ENCODE results near the gene LAMTOR2.

The LAMTOR2 gene

DNA sequence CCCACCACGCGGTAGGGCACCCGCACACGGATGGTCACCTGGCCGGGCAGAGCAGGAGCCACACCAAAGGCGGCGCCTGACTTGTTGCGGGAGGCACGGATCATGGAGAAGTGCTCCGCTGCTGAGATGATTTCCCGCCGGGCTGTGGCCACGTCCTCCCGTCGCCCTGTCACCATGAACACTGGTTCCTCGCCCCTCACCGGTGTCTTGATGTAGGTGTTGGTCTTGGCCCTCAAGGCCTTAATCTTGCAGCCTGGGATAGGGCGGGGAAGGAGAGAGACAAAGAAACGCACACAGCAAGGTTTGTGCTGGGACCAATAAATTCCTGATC is 22.8 kb downstream of the LAMTOR2 start:
- ChIA-PET CTCF (no interaction called here), POLR2A (ENCODE audit: low non-redundant PET) (no interaction called here)
- no peak for DNase-seq (ENCODE audit: low spot score)
- TF ChIP-seq, protein P1, sequence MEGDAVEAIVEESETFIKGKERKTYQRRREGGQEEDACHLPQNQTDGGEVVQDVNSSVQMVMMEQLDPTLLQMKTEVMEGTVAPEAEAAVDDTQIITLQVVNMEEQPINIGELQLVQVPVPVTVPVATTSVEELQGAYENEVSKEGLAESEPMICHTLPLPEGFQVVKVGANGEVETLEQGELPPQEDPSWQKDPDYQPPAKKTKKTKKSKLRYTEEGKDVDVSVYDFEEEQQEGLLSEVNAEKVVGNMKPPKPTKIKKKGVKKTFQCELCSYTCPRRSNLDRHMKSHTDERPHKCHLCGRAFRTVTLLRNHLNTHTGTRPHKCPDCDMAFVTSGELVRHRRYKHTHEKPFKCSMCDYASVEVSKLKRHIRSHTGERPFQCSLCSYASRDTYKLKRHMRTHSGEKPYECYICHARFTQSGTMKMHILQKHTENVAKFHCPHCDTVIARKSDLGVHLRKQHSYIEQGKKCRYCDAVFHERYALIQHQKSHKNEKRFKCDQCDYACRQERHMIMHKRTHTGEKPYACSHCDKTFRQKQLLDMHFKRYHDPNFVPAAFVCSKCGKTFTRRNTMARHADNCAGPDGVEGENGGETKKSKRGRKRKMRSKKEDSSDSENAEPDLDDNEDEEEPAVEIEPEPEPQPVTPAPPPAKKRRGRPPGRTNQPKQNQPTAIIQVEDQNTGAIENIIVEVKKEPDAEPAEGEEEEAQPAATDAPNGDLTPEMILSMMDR (conservative IDR thresholded peaks at IDR 0.05; ENCODE audit: low read depth), result no peak
- 0 out of 2 replicates have a peak overlapping the region, but pooled peaks have one; percentile 6 for H3K27ac ChIP-seq

DNA sequence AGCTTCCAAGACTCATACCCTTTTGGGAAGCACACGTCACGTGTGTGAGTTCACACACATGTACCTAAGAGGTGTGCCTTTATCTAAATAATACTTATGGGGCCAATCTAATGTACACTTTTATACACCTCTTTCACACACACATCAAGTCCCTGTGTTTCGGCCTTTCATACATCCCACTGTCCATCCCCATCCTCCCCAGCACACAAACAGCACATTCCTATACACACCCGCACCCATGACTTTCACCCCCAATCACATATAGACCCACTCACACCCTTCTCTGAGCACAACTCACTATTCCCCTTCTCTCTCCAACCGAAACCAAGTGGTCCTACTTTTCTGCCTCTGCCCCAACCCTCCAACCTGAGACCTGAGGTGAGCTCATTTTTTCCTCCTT is 24.1 kb downstream of the LAMTOR2 start:
- CTCF ChIA-PET, result interaction anchor here (1.2 kb wide), 1 partner anchor 12 kb away, joined by 3 read pairs; no protein-coding TSS in a partner anchor
- peak overlapping the region; percentile 33 for H3K27ac ChIP-seq
- DNase-seq (ENCODE audit: low spot score), result no peak
- POLR2A ChIA-PET (ENCODE audit: low non-redundant PET), result no interaction called here
- TF ChIP-seq, protein P1 (conservative IDR thresholded peaks at IDR 0.05; ENCODE audit: low read depth), result no peak

DNA sequence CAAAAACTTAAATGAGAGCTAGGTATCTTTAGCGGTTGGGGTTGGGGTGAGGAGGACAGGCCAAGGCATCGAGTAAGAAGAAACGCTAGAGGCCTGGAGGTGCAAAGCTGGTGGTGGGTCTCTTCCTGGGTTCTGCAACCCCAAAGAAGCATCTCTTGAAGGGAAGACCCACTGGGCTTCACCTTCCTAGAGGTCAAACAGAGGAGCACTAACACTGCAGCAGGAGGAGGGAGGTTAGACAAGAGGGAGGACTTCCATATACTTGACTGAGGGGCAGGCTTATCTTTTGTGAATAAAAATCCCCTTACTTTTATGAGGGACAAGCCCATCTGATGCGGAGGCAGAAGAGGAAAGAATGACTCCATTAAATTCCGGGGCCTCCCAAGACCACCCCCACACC is 25.2 kb downstream of the LAMTOR2 start:
- ChIA-PET POLR2A (ENCODE audit: low non-redundant PET) (no interaction called here), CTCF (interaction anchor here (0.6 to 0.8 kb wide), 2 partner anchors 10 to 13 kb away, joined by 3 read pairs; no protein-coding TSS in a partner anchor)
- H3K27ac ChIP-seq, result peak overlapping the region; percentile 79
- TF ChIP-seq, protein P1 (conservative IDR thresholded peaks at IDR 0.05; ENCODE audit: low read depth), result no peak
- no peak for DNase-seq (ENCODE audit: low spot score)

DNA sequence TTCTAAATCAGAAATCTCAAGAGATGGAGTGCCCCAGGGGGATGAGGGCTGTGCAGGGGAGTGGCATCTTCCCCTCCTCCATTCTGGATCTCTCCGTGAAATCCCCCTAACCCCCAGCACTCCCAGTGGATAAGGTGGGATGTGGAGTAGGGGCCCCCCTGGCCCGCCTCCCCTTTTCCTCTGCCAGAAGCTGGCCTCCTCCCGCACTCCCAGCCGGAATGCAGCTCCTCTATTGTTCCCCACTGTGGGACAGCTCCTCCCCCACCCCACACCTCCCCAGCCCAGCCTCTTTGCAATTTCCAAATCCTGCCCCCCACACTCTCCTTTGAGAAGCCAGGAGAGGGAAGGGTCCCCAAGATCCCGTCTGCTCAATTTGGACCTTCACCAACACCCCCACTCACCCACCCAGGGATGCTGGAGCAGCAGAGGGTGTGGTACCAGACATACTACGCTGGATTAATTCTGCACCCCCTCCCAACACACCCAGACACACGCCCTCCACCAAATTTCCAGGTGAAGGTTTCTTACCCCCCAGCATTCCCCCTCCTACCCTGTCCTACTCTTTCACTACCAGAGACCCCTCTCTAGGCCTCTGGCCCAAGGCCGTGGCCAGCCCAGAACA is 25.8 kb downstream of the LAMTOR2 start:
- POLR2A ChIA-PET (ENCODE audit: low non-redundant PET), result no interaction called here
- CTCF ChIA-PET, result interaction anchor here (0.6 to 0.8 kb wide), 2 partner anchors 11 to 14 kb away, joined by 3 read pairs; no protein-coding TSS in a partner anchor
- TF ChIP-seq, protein P1 (conservative IDR thresholded peaks at IDR 0.05; ENCODE audit: low read depth), result no peak
- DNase-seq (ENCODE audit: low spot score), result no peak
- H3K27ac ChIP-seq, result peak overlapping the region; percentile 79

DNA sequence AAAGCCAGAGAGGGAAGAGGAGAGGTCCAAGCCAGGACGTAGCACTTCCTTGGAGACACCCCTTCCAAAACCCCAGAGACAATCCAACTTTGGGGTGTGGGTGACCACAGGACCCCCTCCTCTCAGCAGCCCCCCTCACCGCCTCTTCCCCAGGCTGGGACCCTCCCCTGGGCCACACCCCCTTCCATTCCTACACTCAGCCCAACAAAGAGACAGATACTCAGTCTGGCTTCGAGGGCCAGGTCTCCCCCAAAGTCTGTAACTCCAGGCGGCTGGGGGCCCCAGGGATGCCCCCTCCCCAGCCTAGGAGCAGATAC is 26.2 kb downstream of the LAMTOR2 start:
- no peak for DNase-seq (ENCODE audit: low spot score)
- TF ChIP-seq, protein P1 (conservative IDR thresholded peaks at IDR 0.05; ENCODE audit: low read depth), result no peak
- H3K27ac ChIP-seq, result peak overlapping the region; percentile 79
- ChIA-PET CTCF (no interaction called here), POLR2A (ENCODE audit: low non-redundant PET) (no interaction called here)

DNA sequence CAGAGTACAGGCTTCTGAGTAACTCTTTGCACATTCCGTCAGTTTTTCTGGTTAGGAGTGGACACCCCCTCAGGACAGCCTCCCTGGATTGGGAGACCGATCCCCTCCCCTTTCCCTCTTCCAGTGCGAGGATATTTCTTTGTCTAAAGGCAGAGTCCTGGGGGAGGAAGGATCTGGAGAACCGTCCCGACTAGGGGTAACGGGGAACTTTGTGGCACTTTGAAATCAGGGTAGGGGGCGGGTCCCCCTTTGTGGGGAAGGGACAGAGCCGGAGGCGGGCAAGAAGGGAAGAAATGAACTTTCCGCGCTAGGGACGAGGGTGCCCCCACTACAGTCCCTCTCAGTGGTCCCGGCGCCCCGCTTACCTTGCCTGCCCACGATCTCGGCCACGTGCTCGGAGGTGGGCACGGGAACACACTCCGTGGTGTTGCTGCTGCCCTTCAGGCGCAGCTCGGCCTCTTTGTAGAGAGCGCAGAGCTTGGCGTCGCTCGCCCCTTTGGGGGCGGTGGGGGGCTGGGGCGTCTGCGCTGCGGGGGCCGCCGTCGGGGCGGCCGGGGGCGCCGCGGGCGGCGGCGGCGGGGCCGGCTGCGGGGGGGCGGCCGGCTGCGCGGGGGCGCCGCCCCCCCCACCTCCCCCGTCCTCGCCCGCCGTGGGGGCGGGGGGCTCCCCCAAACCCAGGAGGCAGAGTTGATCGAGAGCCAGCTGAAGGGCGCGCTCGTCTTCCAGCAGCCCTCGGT is 26.8 kb downstream of the LAMTOR2 start:
- POLR2A ChIA-PET (ENCODE audit: low non-redundant PET), result no interaction called here
- DNase-seq (ENCODE audit: low spot score), result no peak
- TF ChIP-seq, protein P1 (conservative IDR thresholded peaks at IDR 0.05; ENCODE audit: low read depth), result no peak
- CTCF ChIA-PET, result interaction anchor here (0.7 kb wide), 2 partner anchors 143 to 147 kb away, joined by 3 to 4 read pairs; partner anchors contain the start of gene KHDC4
- peak overlapping the region; percentile 79 for H3K27ac ChIP-seq
